Left colon (tissue), 2 donors: ENCODE results near the gene NPDC1. TPM values are rescaled to one million over a fixed set of nuclear protein-coding genes. Genes with fewer than 3 reads are reported as not detected.

ENCODE experiments used
- ATAC-seq: fragments of 200-7000 bp; cut with Tn5 transposase; one replicate; pipeline ENCODE4 v1.9.1; 2020; ENCODE audit warnings: mild to moderate bottlenecking, moderate library complexity
- DNase-seq, 2 donors: peaks; one replicate each; pipeline ENCODE4 v3.0.0-alpha.2; 2020
- intact Hi-C, 2 donors: fragments of 100-400 bp; cut with DNase I in 1 of 2; cut with micrococcal nuclease in 1 of 2; formaldehyde crosslinking; loops; one replicate each; pipeline versions ENCODE4 v1.11.2 to v1.14.0; 2022; cut with DNase I, micrococcal nuclease
- long read RNA-seq: library from polyadenylated mRNA; unstranded; transcript quantifications from one replicate; pipeline ENCODE4 v2.0.0, GENCODE V29; 2021
- total RNA-seq, 2 donors: library from RNA; stranded (reverse); fragmentation: NEBNext Ultra II Directional; extraction: Animal tissue kit (Norgen Biotek cat#: 25700); gene quantifications; one replicate each; pipeline ENCODE4 v1.2.1, GENCODE V29; 2021
- donor health status: DM: no; HTN: no; CAD: no.
- donor health status: DM: yes; HTN: yes; CAD: no.

The NPDC1 gene, protein sequence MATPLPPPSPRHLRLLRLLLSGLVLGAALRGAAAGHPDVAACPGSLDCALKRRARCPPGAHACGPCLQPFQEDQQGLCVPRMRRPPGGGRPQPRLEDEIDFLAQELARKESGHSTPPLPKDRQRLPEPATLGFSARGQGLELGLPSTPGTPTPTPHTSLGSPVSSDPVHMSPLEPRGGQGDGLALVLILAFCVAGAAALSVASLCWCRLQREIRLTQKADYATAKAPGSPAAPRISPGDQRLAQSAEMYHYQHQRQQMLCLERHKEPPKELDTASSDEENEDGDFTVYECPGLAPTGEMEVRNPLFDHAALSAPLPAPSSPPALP
- total RNA-seq, result 100 to 1,000 TPM; 170 to 204 TPM
- long read RNA-seq, transcript NPDC1-202 (9 exons, 1,494 nt), result major isoform, 50 of 94 reads
- long read RNA-seq, transcript NPDC1-201 (8 exons, 2,187 nt), result minor isoform, 9 of 94 reads
- long read RNA-seq, partial matches to known transcripts, result 23 of 94 reads
- long read RNA-seq, other reads (novel, unspliced or antisense), result 12 of 94 reads

DNA sequence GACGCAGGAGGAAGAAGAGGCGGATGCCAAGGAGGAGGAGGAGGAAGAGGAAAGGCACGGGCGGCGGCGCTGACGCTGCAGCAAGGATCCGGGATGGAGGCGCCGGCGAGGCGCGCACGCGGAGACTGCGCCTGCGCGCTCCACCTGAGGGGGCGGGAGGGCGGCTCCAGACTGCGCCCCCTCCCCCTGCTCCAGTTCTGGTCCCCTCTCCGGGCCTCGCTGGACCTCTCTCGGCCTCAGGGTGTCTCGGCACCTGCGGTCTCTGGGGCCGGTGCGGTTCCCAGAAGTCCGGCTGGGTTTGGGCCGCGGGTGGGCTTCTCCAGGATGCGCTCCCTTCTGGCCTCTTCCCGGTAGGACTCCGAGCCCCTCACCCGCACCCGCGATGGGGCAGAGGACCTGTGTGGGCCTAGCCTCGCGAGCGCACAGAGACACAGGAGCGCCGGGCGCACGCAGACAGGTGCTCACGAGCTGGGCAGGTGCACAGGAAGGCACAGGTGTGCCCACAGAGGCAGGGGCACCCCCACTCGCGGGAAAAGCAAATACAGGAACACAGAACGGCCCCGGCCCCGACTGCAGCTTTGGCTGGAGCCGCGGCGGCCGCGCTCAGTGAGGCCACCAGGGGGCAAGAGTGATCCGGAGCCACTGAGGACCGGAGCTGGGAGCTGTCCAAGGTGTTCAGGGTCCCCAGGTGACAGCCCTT lies at the start of gene NPDC1:
NPDC1 (minus strand) TSS at position 90 of the 700 bp plus-strand sequence. CDS start 188 bp downstream, outside the sequence.
- DNase-seq (peak; percentile 75 to 91), ATAC-seq (peak; percentile 67)
- intact Hi-C loops, result no loop called here

DNA sequence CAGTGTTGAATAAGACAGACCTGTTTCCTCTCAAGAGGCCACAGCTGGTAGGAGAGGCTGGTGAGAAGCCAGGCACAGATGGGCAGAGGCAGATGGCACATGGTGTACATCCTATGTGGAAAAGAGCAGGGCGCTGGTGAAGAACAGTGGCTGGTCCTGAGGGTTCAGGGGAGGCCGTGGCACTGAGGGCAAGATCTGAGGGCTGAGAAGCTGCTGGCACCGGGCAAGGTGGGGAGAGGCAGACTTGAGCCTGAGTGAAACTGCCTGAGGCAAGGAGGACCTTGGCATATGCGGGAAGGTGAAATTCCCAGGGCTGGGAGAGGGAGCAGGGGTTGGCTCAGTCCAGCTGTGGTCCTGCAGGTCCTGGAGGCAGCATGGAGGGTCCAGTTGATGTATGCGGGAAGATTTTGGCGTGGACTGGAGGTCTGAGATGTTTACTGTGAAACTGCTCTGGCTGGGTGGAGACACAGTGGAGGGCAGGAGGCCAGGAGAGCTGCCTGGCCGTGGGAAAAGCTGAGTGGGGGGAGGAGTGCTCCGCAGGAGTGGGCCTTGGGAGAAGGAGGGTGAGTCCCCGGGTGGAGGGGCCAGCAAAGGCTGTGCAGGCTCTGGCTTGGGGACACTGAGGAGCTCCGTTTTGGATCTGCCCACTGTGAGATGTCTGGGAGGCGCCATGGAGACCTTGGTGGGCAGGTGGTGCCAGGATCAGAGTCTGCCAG lies 43.4 kb upstream of the NPDC1 start:
- DNase-seq (no peak), ATAC-seq (no peak)
- intact Hi-C loops, result no loop called here

GRCh38 chr9:137088121-137088520 lies 42.1 kb upstream of the NPDC1 start:
- ATAC-seq, result no peak
- intact Hi-C loops, result no loop called here
- no peak for DNase-seq

DNA sequence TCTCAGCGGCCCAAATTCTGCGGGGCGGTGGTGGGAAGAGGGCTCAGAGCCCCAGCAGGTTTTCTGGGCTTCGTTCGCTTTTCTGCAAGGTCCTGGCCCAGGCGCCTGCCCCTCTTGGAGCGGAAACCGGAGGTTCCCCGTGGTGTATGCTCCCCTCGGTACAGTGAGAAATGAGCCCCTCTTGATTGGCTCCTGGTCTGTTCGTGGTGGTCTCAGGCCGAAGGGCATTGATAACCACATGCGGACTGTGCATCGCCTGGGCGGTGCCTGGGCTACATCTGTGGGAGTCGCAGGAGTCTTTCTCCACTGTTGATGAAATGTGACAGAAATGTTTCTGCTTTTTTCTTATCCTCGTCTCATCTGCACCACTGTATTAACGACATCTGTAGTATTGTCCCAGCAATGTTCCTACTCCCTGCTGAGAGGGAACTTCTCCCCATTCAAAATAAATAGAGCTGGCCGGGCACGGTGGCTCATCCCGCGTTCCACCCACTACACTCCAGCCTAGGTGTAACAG lies 41.5 kb upstream of the NPDC1 start:
- intact Hi-C loops, result no loop called here
- DNase-seq (no peak), ATAC-seq (no peak)

DNA sequence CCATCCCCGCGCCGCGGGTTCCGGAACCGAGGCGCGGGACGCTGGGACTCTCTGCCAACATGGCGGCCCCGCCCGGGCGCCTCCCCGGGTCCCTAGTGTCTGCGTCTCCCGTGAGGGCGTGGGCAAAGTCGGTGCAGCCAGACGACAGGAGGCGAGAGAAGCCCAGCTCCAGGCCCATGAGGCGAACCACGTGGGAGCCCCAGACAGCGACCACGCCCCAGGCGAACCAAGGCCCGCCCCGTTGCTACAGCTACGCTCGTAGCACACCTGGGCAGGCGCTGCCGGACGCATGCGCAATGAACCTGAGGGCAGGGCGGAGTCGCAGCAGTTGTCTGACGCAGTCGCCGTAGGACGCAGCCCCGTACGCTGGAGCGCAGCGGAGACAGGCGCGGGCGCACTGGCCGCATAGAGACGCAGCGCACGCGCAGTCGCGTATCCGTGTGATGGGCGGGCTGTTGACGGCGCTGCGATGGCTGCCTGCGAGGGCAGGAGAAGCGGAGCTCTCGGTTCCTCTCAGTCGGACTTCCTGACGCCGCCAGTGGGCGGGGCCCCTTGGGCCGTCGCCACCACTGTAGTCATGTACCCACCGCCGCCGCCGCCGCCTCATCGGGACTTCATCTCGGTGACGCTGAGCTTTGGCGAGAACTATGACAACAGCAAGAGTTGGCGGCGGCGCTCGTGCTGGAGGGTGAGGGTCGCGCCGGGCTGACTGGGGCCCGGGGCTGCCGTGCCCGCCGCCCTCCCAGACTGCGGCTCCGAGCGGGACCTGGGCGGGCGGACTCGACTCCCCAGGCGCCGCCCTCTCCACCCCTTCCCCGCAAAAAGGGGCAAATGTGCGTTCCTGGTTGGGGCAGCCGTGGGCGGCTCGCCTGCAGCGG lies 40.8 kb upstream of the NPDC1 start, which contains the start of gene MAN1B1:
MAN1B1 (plus strand) TSS at position 455 of the 878 bp plus-strand sequence; CDS start at position 470, 15 bp downstream.
- intact Hi-C loops, result no loop called here
- ATAC-seq, result peak; percentile 83
- DNase-seq, result peak; percentile 100

DNA sequence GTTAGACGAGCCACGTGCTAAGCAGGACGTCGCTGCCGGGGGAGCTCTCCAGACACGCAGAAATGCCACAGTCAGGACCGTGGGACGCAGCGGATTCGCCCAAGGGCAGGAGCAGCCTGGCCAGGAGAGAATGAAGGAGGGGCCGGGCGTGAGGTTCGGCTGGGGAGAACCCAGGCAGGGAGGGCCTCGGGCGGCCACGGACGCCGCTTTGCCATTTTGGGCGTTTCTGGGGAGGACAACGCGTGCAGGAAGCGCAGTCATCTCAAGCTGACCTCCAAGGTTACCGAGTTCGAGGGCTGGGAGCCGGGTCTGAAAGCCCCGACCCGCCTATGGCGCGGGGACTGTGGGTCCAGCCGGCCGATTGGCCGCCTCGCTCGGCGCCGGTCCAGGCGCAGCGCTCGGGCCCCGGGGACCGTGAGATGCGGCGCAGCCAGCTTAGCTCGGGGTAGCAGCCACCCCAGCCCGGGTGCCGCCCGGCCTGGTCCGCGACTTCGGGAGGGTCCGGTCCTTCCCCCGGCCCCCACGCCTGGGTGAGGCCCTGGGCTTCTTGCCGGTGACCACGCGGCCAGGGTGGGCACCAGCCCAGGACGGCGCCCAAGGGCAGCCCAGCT lies 40.0 kb upstream of the NPDC1 start:
- ATAC-seq, result peak; percentile 32

GRCh38 chr9:137084526-137084925 lies 38.5 kb upstream of the NPDC1 start:
- intact Hi-C loops, result no loop called here
- DNase-seq, result no peak

More for the DNA sequence above, 40.0 kb upstream of the NPDC1 start:
- DNase-seq, result peak in 1 of 2 donors; percentile 64
- intact Hi-C loops, result no loop called here

DNA sequence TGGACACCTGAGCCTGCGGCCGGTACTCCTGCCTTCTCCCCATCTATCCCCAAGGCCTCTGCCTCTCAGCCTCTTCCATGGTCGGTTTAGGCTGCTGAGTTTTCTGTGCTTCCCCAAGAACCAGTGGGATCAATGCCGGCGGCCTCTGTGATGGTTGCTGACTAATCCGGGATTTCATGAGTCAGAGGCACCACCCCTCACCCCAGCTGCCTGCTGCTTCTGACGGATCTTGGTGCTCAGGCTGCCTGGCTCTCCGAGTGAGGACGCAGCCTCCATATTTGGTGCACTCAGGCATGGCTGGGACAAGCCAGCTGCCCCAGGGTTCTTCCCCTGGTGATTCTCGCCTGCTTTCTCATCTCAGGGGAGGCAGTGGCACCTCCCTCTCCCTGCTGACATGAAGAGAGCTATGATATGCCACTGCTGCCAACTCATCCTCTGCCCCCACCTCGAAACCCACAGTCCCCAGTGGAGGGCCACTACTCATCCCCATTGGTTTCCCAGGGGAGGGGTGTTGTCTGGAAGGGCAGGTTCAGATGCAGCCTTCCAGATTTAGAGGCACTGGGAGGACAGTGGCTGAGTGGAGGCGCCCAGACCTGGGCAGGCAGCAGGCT lies 37.5 kb upstream of the NPDC1 start:
- ATAC-seq, result no peak
- intact Hi-C loops, result no loop called here
- no peak for DNase-seq

More at GRCh38 chr9:137084526-137084925, 38.5 kb upstream of the NPDC1 start:
- ATAC-seq, result no peak

DNA sequence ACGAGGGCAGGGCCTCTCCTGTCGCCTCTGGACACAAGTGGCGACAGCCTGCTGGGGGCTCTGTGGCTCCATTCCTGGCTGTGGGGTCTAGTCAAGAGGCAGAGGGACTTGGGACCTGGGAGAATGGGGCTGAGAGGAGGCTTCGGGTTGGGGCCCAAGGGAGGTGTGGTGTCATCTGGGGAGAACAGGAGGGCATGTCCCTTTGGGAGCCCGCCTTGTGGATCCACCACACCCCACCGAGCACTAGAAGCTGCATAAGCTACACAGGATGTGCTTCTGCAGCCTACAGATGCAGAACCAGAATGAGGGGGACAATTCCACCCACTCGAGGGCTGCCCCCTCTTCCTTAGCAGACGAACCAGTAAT lies 36.9 kb upstream of the NPDC1 start:
- ATAC-seq (no peak), DNase-seq (no peak)
- intact Hi-C loops, result no loop called here

DNA sequence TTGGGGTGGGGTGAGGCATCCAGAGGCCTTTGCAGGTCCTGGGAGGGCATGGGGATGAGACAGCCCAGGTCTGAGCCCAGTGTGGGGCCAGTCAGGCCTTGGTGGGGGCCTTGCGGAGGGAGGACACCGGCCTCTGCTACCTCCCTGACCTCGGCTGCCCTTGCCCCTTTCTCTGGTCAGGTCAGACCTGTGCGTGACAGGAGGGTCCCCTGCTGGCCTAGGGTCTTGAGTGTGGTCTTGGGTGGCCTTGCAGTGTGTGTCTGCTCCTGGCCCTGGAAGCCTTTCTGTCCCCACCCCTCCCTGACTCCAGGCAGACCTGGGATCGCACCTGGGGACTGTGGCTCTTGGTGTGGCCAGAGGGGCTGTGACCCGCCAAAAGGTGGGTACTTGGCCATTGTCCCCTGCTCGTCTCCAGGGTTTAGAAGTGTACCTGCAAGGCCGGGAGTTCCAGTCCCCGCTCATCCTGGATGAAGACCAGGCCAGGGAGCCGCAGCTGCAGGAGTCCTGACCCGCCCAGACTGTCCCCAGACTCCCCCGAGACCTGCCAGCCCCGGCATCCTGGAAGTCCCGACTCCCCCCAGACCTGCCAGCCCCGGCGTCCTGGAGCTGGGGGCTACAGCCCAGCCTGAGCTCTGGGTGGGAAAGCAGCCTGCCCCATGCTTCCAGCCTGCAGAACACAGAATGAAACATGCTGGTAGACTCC lies 36.4 kb upstream of the NPDC1 start:
- no peak for DNase-seq
- intact Hi-C loops, result no loop called here
- no peak for ATAC-seq

GRCh38 chr9:137080260-137081122 lies 34.5 kb upstream of the NPDC1 start:
- DNase-seq (no peak), ATAC-seq (no peak)
- intact Hi-C loops, result no loop called here

- no peak for DNase-seq
- intact Hi-C loops, result no loop called here
- no peak for ATAC-seq
These were observed 33.4 kb upstream of the NPDC1 start for GRCh38 chr9:137079401-137079787.

- intact Hi-C loops, result no loop called here
- peak; percentile 78 for ATAC-seq
These were observed 32.9 kb upstream of the NPDC1 start for GRCh38 chr9:137078701-137079400.

DNA sequence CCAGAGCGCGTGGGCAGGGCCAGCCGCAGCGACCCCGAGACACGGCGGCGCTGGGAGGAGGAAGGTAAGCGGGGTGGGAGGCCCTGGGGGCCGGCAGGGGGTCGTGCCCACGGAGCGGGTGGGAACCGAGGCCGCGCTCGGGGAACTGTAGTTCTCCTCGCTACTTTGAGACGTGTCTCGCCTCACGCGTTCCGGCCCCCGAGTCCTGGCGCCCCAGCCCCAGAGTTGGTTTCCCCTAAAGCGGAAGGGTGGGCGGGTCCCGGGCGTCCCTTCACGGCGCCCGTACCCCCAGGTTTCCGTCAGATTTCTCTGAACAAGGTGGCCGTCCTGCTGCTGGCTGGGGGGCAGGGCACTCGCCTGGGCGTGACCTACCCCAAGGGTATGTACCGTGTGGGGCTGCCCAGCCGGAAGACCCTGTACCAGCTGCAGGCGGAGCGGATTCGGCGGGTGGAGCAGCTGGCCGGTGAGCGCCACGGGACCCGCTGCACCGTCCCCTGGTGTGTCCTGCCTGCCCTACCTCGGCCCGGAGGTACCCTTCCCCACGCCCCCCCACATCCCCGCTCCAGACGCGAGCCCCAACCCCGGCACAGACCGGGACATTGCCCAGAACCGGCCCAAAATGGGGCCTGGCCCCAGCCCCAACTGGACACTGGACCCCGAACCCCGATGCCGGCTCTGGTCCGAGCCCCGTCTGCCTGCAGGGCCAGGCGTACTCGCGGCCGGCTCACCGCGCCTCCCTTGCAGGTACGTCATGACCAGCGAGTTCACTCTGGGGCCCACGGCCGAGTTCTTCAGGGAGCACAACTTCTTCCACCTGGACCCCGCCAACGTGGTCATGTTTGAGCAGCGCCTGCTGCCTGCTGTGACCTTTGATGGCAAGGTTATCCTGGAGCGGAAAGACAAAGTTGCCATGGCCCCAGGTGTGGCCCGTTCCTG lies 32.0 kb upstream of the NPDC1 start:
- ATAC-seq (peak; percentile 38), DNase-seq (peak in 1 of 2 donors; percentile 73)
- intact Hi-C loops, result no loop called here

More at GRCh38 chr9:137078701-137079400, 32.9 kb upstream of the NPDC1 start:
- DNase-seq, result peak in 1 of 2 donors; percentile 67
